Suppressor macrophage treated with lipopolysaccharide for 1 hour (primary cell): Measurements from ENCODE around the gene ATAD2B.
"Not testable (repeated sequence)": the region's sequence is repeated elsewhere in the genome, so short reads cannot be mapped to it uniquely, and the experiment has no call there.

Experiments
- DNase-seq, 3 donors: peaks; one replicate each; pipeline ENCODE4 v3.0.0-alpha.2; 2020 to 2022

The ATAD2B gene

GRCh38 chr2:23734416-23734815, 192.5 kb downstream of the ATAD2B start:
- peak; percentile 33 to 56 (median 41) for DNase-seq

- not testable (repeated sequence) for DNase-seq
These were observed 203.9 kb downstream of the ATAD2B start for GRCh38 chr2:23723029-23723428.

GRCh38 chr2:23722255-23722654, 204.7 kb downstream of the ATAD2B start:
- no peak for DNase-seq

GRCh38 chr2:23721454-23721826, 205.5 kb downstream of the ATAD2B start:
- no peak for DNase-seq

GRCh38 chr2:23720705-23721453, 206.0 kb downstream of the ATAD2B start:
- no peak for DNase-seq

GRCh38 chr2:23719716-23720115, 207.2 kb downstream of the ATAD2B start:
- peak in 2 of 3 donors; percentile 13 to 31 for DNase-seq

GRCh38 chr2:23718931-23719700, 207.8 kb downstream of the ATAD2B start:
- no peak for DNase-seq

- DNase-seq = no peak
These were observed 213.6 kb downstream of the ATAD2B start for GRCh38 chr2:23713351-23713750.

- DNase-seq = no peak
These were observed 214.2 kb downstream of the ATAD2B start for GRCh38 chr2:23712756-23713151.

- no peak for DNase-seq
These were observed 214.8 kb downstream of the ATAD2B start for GRCh38 chr2:23711979-23712755.

GRCh38 chr2:23709311-23709710, 217.6 kb downstream of the ATAD2B start:
- DNase-seq = no peak

GRCh38 chr2:23708771-23709170, 218.2 kb downstream of the ATAD2B start:
- DNase-seq = no peak

- DNase-seq = no peak
These were observed 219.8 kb downstream of the ATAD2B start for GRCh38 chr2:23707096-23707495.

GRCh38 chr2:23706613-23707078, 220.3 kb downstream of the ATAD2B start:
- no peak for DNase-seq

- DNase-seq = no peak
These were observed 220.9 kb downstream of the ATAD2B start for GRCh38 chr2:23705771-23706612.

GRCh38 chr2:23703583-23704385, 223.1 kb downstream of the ATAD2B start:
- no peak for DNase-seq

GRCh38 chr2:23703037-23703582, 223.8 kb downstream of the ATAD2B start:
- no peak for DNase-seq

- no peak for DNase-seq
These were observed 226.3 kb downstream of the ATAD2B start for GRCh38 chr2:23700627-23701026.

GRCh38 chr2:23699580-23699925, 227.4 kb downstream of the ATAD2B start:
- no peak for DNase-seq

- no peak for DNase-seq
These were observed 228.0 kb downstream of the ATAD2B start for GRCh38 chr2:23698721-23699579.
